Sigmoid colon (tissue), 4 donors: ENCODE data around the gene ZNF407.

Experiments used
- CTCF ChIP-seq, 4 experiments: fragments of 450-650 bp in 3 of 4; fragments of 200-600 bp in 1 of 4; IDR thresholded peaks; one replicate each; pipeline ENCODE4 v1.5.1; 2016 to 2019; ENCODE audit warnings: antibody characterized with exemption in 4 of 4, mild to moderate bottlenecking in 3 of 4, moderate library complexity in 2 of 4
- EP300 ChIP-seq, 4 donors: sonication (generic); formaldehyde crosslinking; IDR thresholded peaks; one replicate each; pipeline ENCODE4 v1.6.1; 2017; ENCODE audit warnings: antibody characterized with exemption in 4 of 4
- POLR2A ChIP-seq, 2 donors: fragments of 450-650 bp; IDR thresholded peaks; one replicate each; pipeline ENCODE4 v1.6.1; 2016; ENCODE audit warnings: antibody characterized with exemption in 2 of 2, mild to moderate bottlenecking in 2 of 2, moderate library complexity in 2 of 2

GRCh38 chr18:74789078-74789477, 191.4 kb downstream of the ZNF407 start:
- TF ChIP-seq EP300 (IDR thresholded peaks at IDR 0.05) (no peak), POLR2A (IDR thresholded peaks at IDR 0.05) (no peak), CTCF (IDR thresholded peaks at IDR 0.05) (no peak)
